Measurements from ENCODE around the gene GMPR2.

GRCh38 chr14:24256960-24257359 is 24.2 kb downstream of the GMPR2 start:
- TF ChIP-seq POLR2A (IDR thresholded peaks at IDR 0.05) (no peak), CTCF (IDR thresholded peaks at IDR 0.05) (no peak)

Data from testis (tissue), 2 donors.